Measurements from ENCODE around the gene SLCO2B1.

Gene SLCO2B1

GRCh38 chr11:75186999-75187398 lies 36.1 kb downstream of the SLCO2B1 start:
- Histone ChIP-seq H3K36me3 (ENCODE audit: control insufficient read depth, insufficient read depth, low read length) (no peaks in the 10 kb centered on the region), H3K4me3 (replicated peaks; ENCODE audit: low read depth, low read length) (no peak overlapping the region), H3K27me3 (replicated peaks; ENCODE audit: control insufficient read depth, insufficient read depth, low read length) (no peaks in the 10 kb centered on the region; the same call in 1 of the 2 replicates)
- no peak for DNase-seq (ENCODE audit: extremely low read depth, insufficient read length)
- no peak for TF ChIP-seq CTCF (IDR thresholded peaks at IDR 0.05; ENCODE audit: insufficient read depth, low read length, poor library complexity, severe bottlenecking)

DNA sequence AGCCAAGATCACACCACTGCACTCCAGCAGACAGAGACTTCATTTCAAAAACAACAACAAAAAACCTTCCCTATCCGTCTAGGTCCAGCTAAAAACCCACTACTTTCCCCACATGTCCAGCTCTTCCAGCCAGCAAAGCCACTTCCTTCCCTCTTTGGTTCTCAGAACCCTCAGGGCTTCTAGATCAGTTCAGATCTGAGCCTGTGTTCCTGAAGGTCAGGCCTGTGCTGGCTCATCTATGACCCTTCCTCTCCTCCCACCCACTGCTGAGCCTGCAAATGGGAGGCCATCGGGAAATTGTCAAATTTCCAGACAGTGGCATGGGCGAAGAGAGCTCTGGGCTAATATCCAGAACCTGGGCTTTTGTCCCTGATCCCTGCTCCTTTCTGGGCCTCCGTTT lies 37.8 kb downstream of the SLCO2B1 start:
- TF ChIP-seq CTCF (IDR thresholded peaks at IDR 0.05; ENCODE audit: insufficient read depth, low read length, poor library complexity, severe bottlenecking), result no peak
- Histone ChIP-seq H3K36me3 (ENCODE audit: control insufficient read depth, insufficient read depth, low read length) (no peaks in the 10 kb centered on the region), H3K27me3 (replicated peaks; ENCODE audit: control insufficient read depth, insufficient read depth, low read length) (no peaks in the 10 kb centered on the region; the same call in none of the 2 replicates), H3K4me3 (replicated peaks; ENCODE audit: low read depth, low read length) (no peak overlapping the region)
- no peak for DNase-seq (ENCODE audit: extremely low read depth, insufficient read length)

DNA sequence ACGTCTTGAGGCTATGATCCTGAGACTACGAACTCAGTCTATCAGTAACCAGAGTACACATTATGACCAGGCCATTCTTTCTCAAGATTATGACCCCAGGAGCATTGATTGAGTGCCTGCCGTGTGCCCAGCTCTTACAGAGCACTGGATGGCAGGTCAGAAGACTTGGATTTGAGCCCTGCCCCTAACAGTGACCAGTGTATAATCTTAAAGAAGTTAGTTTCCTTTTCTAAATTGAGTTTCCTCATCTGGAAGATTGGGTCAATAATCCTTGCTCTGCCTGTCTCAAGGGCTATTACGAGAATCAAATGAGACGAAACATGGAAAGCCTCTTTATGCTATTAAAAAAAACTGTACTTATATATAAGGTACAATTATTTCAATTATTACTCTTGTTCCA lies 38.2 kb downstream of the SLCO2B1 start:
- Histone ChIP-seq H3K4me3 (replicated peaks; ENCODE audit: low read depth, low read length) (no peak overlapping the region), H3K27me3 (replicated peaks; ENCODE audit: control insufficient read depth, insufficient read depth, low read length) (no peaks in the 10 kb centered on the region; the same call in none of the 2 replicates), H3K36me3 (ENCODE audit: control insufficient read depth, insufficient read depth, low read length) (no peaks in the 10 kb centered on the region)
- no peak for TF ChIP-seq CTCF (IDR thresholded peaks at IDR 0.05; ENCODE audit: insufficient read depth, low read length, poor library complexity, severe bottlenecking)
- DNase-seq (ENCODE audit: extremely low read depth, insufficient read length), result no peak

DNA sequence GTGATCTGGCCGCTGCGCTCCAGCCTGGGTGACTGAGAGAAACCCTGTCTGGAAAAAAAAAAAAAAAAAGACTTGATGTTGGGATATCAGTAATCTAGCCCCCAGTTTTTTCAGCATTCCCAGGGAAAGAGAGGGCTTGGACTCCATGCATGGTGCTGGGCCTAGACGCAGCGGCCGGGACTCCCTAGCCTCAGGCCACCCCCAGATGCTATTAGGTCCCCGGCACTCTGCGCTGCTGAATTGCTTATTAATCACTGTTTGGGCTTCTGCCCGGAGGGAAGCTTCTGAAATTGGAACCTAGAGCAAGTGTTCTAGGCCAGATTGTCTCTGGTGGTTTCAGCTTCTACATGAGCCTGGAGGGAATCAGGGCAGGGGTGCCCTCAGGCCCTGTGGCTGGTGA lies 39.0 kb downstream of the SLCO2B1 start:
- Histone ChIP-seq H3K27me3 (replicated peaks; ENCODE audit: control insufficient read depth, insufficient read depth, low read length) (no peaks in the 10 kb centered on the region; the same call in none of the 2 replicates), H3K36me3 (ENCODE audit: control insufficient read depth, insufficient read depth, low read length) (no peaks in the 10 kb centered on the region), H3K4me3 (replicated peaks; ENCODE audit: low read depth, low read length) (no peak overlapping the region)
- no peak for TF ChIP-seq CTCF (IDR thresholded peaks at IDR 0.05; ENCODE audit: insufficient read depth, low read length, poor library complexity, severe bottlenecking)
- DNase-seq (ENCODE audit: extremely low read depth, insufficient read length), result no peak

- no peaks in the 10 kb centered on the region for H3K36me3 ChIP-seq (ENCODE audit: control insufficient read depth, insufficient read depth, low read length)
- no peak overlapping the region for H3K4me3 ChIP-seq (replicated peaks; ENCODE audit: low read depth, low read length)
- H3K27me3 ChIP-seq (replicated peaks; ENCODE audit: control insufficient read depth, insufficient read depth, low read length), result no peaks in the 10 kb centered on the region; the same call in none of the 2 replicates
- no peak for TF ChIP-seq CTCF (IDR thresholded peaks at IDR 0.05; ENCODE audit: insufficient read depth, low read length, poor library complexity, severe bottlenecking)
- DNase-seq (ENCODE audit: extremely low read depth, insufficient read length), result no peak
Observed at GRCh38 chr11:75190652-75191329, 39.9 kb downstream of the SLCO2B1 start.

Data from GM06990 (cell line).